Mucosa of descending colon (tissue), 3 donors: ENCODE measurements around the gene SERPINF2. TPM values are rescaled to one million over a fixed set of nuclear protein-coding genes. Genes with fewer than 3 reads are reported as not detected.

Source experiments
- ATAC-seq: fragments of 200-7000 bp; cut with Tn5 transposase; one replicate; pipeline ENCODE4 v1.9.1; 2020; ENCODE audit warnings: mild to moderate bottlenecking, moderate library complexity
- DNase-seq, 3 donors: peaks; one replicate each; pipeline ENCODE4 v3.0.0-alpha.2; 2020
- H3K36me3 ChIP-seq: fragments of 200-600 bp; one replicate; pipeline ENCODE4 v1.8.0; 2021; ENCODE audit warnings: low read depth, mild to moderate bottlenecking
- H3K4me1 ChIP-seq: fragments of 200-600 bp; one replicate; pipeline ENCODE4 v1.8.0; 2021; ENCODE audit warnings: low read depth, mild to moderate bottlenecking
- H3K4me3 ChIP-seq: fragments of 200-600 bp; one replicate; pipeline ENCODE4 v1.8.0; 2021; ENCODE audit warnings: mild to moderate bottlenecking
- H3K9me3 ChIP-seq: fragments of 200-600 bp; one replicate; pipeline ENCODE4 v1.8.0; 2021; ENCODE audit warnings: mild to moderate bottlenecking
- CTCF ChIP-seq: fragments of 200-600 bp; IDR thresholded peaks from one replicate; pipeline ENCODE4 v1.8.0; 2022; ENCODE audit warnings: antibody characterized with exemption, mild to moderate bottlenecking
- intact Hi-C, 2 donors: fragments of 100-400 bp; cut with DNase I in 1 of 2; cut with micrococcal nuclease in 1 of 2; formaldehyde crosslinking; loops; one replicate each; pipeline versions ENCODE4 v1.11.0 to v1.11.1; 2022; cut with DNase I, micrococcal nuclease
- total RNA-seq, 3 donors: library from RNA; stranded (reverse); fragmentation: NEBNext Ultra II Directional in 2 of 3; extraction: Animal tissue kit (Norgen Biotek cat#: 25700) in 2 of 3; gene quantifications; one replicate each; pipeline versions ENCODE4 v1.2.1 to v1.2.4, GENCODE V29; 2021 to 2023
- donor health status: DM: no; HTN: no; CAD: no; lungs with moderate emphysema.
- donor health status: DM: no; HTN: no; CAD: no.
- donor health status: DM: no; HTN: yes; CAD: no.

The SERPINF2 gene
- total RNA-seq, 3 donors from 2014 or later: 0.78 to 8.2 (median 2.9) TPM

- ATAC-seq: no peak
- intact Hi-C loops: no loop called here
- Histone ChIP-seq H3K9me3 (no peaks in the 10 kb centered on the region), H3K4me3 (no peak overlapping the region), H3K36me3 (no peaks in the 10 kb centered on the region), H3K4me1 (no peaks in the 10 kb centered on the region)
- TF ChIP-seq CTCF: no peak
- no peak for DNase-seq
Measured at GRCh38 chr17:1774390-1775176, 31.9 kb downstream of the SERPINF2 start.

- no peak overlapping the region for H3K4me3 ChIP-seq
- DNase-seq (no peak), ATAC-seq (no peak)
- intact Hi-C loops: no loop called here
- peaks cover 8% of the 10 kb centered on the region for H3K4me1 ChIP-seq
- no peak for TF ChIP-seq CTCF
- no peaks in the 10 kb centered on the region for H3K36me3 ChIP-seq
- no peaks in the 10 kb centered on the region for H3K9me3 ChIP-seq
Measured at GRCh38 chr17:1776328-1776727, 33.7 kb downstream of the SERPINF2 start.

- peaks cover 8% of the 10 kb centered on the region for H3K4me1 ChIP-seq
- no peaks in the 10 kb centered on the region for H3K36me3 ChIP-seq
- DNase-seq: no peak
- no peak for ATAC-seq
- TF ChIP-seq CTCF: no peak
- no peaks in the 10 kb centered on the region for H3K9me3 ChIP-seq
- intact Hi-C loops: no loop called here
- no peak overlapping the region for H3K4me3 ChIP-seq
Measured at GRCh38 chr17:1776857-1777256, 34.2 kb downstream of the SERPINF2 start.

GRCh38 chr17:1779571-1780131, 37.0 kb downstream of the SERPINF2 start:
- Histone ChIP-seq H3K4me1 (peaks cover 8% of the 10 kb centered on the region), H3K36me3 (no peaks in the 10 kb centered on the region), H3K9me3 (no peaks in the 10 kb centered on the region), H3K4me3 (no peak overlapping the region)
- intact Hi-C loops: loop anchor here in 1 of 2 donors (5.0 kb wide), 1 partner anchor 57 kb away; the partner anchor contains the start of gene WDR81
- TF ChIP-seq CTCF: no peak
- peak; percentile 85 for ATAC-seq
- DNase-seq: peak in 1 of 3 donors; percentile 68

- ATAC-seq (no peak), DNase-seq (no peak)
- H3K36me3 ChIP-seq: no peaks in the 10 kb centered on the region
- TF ChIP-seq CTCF: no peak
- H3K4me1 ChIP-seq: peaks cover 15% of the 10 kb centered on the region
- no peak overlapping the region for H3K4me3 ChIP-seq
- intact Hi-C loops: loop anchor here in 1 of 2 donors (5.0 kb wide), 1 partner anchor 60 kb away; the partner anchor contains the start of gene WDR81
- no peaks in the 10 kb centered on the region for H3K9me3 ChIP-seq
Measured at GRCh38 chr17:1782171-1782567, 39.5 kb downstream of the SERPINF2 start.
